HG03558 (cell line): ENCODE measurements around the gene TTC9B.

ENCODE experiments used
- ATAC-seq: cut with Tn5 transposase; IDR thresholded peaks from one replicate; pipeline ENCODE4 v1.9.1; 2021; ENCODE audit warnings: moderate number of reproducible peaks; ENCODE audit not compliant: unreplicated experiment; ENCODE audit errors: extremely low read depth

The TTC9B gene

DNA sequence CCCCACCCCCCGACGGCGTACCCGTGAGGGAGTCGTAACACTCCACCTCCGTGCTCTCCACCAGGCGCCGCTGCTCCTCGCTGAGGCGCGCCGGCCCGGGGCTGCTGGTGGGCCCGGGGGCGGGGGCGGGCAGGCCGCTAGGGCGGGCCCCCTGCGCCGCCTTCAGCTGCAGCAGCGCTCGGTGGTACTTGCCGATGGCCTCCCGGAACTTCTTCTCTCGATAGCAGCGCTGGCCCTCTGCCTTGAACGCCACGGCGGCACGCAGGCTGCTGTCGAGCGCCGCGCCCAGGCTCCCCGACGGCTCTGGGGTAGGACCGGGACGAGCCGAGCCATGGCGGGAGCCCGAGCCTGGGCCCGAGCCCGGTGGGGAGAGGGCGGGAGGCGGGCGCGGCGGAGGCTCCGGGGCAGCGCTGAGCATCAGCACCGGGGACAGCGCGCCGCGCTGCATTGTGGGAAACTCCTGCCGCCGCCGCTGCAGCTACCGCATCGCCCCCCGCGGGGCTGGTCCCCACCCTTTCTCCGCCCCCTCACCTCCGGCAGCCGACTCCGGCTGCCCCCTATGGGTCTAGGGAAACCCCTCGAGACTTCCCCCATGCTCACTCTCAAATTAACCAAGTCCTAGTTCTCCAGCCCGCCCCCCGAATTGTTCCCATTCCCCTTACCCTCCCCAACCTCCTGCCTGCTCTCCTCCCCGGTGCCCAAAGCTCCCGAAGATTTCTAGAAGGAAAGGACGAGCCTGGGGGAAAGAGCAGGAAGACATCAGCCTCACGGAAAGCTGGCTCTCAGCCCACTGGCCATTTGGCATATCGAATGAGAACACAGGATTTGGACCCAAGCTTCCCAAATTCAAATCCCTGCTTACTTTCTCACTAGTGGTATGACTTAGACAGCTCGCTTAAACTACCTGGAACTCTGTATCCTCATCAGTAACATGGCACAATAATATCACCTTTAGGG lies at the start of gene TTC9B:
TTC9B (minus strand) TSS at position 451 of the 957 bp plus-strand sequence; CDS start at position 448, 3 bp downstream.
- ATAC-seq = no peak

DNA sequence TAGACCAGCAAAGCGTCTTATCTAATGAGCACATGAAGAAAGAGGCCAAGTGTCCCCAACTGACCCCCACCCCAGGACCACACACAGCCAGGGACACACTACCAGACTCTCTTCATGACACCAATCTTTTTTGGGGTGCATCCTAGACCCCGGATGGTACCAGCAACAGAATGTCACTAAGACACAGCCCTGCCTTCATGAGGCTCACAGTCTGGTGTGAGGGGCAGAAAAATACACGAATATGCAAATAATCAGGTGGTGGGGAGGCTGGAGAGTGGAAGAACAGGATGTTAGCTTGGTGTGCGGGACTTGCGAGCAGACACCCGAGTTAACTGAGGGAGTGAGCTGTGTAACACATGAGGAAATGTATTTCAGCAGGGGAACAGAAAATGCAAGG lies 49.4 kb upstream of the TTC9B start:
- no peak for ATAC-seq

DNA sequence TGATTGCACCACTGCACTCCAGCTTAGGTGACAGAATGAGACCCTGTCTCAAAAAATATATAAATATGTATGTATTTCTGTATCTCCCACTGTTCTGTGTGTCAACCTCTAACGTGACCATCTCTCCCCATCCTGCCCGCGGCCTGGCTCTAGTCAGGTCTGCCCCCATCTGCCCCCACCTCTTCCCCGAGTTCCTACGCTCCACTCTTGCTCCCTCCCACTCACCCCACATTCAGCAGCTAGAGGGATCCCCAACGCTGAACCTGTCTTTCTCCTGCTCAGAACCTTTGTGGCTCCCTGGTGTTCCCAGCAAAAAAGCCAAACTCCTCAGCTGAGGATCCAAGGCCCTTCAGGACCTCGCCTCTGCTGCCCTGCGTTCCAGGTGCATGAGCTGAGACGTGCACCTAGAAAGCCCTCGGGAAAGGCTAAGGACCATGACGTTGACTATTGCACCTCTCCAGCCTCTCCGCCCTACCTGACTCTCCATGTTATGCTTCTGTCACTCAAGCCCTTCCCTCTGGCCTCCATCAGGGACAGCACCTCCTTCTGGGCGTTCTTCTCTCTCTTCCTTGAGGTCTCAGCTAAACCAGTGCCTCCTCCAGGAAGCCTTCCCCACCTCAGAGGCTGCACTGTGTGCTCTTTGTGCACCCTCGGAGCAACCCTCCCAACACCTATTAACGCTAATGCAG lies 48.9 kb upstream of the TTC9B start:
- no peak for ATAC-seq

DNA sequence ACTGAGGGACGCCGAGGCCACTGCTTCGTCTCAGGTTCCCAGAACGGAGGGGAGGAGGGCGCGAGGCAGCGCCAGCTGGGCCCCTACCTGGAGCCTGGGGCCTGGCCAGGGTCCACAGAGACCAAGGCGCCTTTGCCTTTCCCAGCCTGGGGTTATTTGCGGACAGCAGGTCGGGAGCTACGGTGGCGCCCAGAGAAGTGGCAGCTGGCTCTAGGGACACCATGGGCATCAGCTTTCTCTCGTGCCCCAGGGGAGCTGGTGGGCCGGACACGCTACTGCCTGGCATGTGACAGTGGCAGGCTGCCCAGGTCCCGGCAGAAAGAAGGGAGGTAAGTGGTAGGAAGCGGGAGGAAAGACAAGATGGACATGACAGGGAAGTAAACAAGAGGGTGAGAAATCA lies 47.9 kb upstream of the TTC9B start:
- no peak for ATAC-seq

DNA sequence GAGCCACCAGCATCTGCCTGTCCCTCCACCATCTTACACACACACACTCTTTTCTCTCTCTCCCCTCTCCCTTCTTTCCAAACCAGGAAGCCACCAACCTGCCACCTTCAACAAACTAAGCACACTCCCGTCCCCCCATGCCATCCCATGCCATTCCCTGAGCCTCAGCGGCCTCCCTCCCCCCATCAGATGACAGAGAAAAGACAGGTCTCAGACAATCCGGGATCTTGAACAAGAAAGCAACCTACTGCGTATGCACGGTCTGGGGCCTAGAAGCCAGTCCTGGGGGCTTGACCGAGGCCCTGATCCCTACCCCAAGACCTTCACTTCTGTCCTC lies 47.5 kb upstream of the TTC9B start:
- no peak for ATAC-seq

DNA sequence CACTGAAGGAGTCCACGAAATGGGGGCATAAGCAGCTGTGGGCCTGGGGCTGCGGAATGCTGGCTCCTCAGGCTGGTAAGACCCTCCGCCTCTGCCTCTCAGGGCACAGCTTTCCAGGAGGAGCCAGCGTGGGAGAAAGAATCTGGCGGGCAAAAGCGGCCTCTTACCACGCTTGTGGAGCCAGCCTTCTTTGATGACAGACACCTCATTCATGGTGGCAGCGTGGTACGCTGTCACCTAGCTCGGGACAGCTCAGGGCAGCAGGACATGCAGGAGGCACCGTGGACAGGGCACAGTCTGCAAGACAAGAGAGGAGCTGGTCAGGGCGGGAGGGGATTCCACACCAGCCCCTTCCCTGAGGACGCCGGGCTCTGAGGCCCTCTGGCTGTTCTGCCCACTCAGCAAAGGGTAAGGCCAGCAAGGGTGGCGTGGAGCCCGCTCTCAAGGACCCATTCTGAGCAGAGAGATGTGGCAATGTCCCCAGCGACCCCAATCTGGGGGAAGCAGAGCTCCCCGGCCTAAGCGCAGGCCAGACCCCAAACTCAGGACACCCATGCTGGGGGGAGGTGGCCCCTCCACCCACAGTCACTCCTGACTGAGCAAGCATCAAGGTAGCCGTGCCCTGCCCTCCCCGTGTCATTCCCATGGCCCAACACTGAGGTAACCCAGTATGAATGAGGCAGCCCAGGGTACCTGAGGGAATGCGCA lies 47.0 kb upstream of the TTC9B start:
- no peak for ATAC-seq

DNA sequence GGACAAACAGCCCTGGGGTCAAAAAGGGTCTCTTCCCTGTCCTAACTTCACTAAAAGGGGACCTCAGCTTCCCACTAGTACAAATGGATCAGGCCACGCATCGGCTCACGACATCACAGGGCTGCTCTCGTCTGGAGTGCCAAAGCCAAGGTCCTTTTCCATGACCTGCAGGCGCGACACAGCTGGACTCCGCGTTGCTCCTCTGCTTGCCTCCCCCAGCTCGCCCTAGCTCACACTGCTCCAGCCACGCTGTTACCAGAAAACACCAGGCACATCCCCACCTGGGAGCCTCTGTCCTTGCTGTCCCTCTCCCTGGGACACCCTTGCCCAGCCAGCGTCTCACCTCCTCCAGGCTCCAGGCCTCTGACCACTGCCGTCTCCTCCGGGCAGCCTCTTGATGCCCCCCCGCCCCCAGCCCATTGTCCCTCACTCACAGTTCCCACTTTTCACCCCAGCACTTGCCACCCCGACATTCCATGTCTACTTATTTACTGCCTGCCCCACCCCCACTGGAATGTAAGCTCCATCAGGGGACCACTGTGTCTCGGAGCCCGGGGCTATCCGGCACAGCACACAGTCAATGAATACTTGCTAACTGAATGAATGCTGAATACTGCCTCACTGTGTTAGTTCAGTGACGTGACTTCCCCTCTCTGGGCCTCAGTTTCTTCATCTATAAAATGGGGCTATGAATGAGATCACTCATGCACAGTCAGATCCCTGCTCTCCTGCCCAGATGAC lies 46.3 kb upstream of the TTC9B start:
- no peak for ATAC-seq

DNA sequence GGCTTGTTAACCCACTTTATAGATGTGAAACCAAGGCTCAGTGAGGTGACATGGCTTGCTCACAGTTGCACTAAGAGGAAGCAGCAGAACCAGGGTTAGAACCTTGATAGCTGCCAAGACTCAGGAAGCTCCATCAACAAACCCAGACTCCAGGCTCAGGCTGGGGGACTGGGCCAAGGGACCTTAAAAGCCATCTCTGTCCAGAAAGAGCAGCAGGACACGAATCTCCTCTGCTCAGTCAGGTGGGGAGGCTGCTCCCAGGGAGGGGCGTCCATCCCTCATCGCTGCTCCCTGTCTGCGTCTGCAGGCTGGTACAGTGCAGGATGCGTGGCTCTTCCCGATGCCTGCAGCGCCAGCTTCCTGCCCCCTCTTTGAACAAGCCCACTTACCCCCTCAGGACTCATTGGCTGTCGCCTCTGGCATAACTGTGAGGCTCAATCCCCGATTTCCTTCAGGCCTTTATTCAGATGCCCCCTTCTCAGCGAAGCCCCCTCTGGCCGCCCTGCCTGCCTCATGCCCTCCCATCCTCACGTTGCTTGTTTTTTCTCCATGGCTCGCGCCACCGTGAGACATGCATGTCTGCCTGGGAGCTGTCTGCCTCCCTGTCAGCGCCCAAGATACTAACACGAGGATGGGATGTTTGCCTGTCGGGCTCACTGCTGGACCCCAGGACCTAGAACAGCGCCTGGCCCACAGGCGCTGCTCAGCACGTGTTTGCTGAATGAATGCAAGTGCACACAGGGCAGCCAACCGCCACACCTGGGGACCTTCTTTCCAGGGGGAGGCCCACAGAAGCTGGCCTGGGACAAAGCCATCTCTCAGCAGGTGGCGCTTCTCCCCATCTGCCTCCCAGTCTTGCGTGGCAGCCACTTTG lies 45.5 kb upstream of the TTC9B start:
- no peak for ATAC-seq

DNA sequence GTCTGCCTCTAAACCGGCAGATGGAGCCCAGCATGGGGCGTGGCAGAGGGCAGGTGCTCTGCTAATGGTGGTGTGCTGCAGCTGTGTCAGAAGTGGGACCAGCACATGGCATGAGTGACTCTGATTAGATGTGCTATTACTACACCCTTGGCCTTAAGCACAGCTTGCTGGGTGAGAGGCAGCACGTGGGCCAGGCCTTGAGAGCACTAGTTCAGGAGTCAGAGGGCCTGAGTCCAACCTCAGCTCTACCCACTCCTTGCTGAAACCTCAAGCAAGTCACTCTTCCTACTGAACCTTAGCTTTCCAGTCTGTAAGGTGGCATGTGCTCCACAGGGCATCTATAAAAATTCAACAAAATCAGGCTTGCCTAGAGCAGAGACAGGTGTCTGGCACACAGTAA lies 44.2 kb upstream of the TTC9B start:
- ATAC-seq = no peak

DNA sequence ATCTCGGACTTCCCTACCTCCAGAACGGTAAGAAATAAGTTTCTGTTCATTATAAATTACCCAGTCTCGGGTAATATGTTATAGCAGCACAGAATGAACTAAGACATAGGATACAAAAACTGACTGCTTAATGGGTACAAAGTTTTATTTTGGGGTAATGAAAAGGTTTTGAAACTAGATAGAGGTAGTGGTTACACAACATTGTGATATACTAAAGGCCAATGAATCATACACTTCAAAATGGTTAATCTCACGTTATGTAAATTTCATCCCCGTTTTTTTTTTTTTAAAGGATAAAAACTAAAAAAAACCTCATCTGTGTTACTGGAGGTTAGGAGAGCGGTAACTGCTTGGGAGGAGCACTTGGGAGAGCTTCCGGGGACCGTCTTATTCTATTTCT lies 43.4 kb upstream of the TTC9B start:
- no peak for ATAC-seq

DNA sequence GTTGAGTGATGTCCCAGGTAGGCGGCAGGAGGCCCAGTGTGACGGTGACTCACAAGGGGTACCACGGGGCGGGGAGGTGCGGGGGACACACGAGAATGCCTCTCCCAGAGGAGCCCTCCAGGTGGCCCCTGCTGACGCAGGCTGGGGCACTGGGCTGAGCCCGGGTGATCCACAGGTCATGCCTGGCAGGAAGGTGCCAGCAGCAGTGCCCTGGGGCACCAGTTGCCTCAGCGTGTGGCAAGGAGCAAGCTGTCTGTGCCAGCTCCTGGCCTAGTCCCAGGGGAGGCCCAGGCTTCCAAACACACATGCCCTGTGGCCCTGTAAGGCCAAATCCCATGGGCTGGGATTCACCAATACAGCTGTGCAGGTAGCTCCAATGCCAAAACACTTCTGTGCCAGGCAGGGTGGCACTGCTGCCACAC lies 38.9 kb upstream of the TTC9B start:
- no peak for ATAC-seq

DNA sequence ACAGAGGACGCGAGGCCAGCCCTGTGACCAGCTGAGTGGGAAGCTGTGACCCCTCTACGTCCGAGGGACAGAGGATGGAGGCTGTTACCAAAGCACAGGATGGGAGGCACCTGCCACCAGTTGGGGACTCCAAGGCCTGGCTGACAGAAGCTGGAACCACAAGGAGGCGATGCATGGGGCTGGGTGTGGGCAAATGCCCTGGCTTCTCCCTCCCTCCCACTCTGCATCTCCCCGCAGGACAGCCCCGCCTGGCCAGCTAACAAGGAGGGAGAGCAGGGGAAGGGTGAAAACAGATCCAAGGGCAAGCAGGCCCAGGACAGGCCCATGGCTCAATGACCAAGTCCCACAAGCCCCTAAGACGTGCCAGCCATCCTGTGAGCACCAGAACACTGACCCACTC lies 38.3 kb upstream of the TTC9B start:
- ATAC-seq = no peak

DNA sequence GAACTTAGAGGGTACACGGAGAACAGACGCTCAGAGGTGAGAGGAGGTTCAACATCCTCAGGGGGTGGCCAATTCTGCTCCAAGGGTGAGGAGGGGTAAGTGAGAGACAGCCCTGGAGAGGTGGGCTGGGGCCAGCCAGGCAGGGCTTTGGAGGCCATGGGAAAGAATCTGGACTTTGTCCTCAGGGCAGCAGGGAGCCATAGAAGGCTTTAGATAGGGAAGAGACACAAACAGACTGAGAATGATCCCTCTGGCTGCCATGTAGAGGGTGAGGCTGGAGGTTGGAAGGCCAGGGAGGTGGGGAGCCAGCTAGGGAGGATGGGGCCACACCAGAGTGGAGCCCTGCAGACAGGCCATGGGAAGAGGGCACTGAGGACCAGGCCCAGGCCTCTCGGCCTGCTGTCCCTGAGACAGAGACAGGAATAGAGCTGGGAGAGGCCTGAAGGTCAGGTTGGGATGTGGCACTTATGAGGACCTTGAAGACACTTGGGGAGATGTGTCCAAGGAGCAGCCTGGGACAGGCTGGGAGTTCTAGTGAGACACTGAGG lies 37.5 kb upstream of the TTC9B start:
- ATAC-seq = no peak

DNA sequence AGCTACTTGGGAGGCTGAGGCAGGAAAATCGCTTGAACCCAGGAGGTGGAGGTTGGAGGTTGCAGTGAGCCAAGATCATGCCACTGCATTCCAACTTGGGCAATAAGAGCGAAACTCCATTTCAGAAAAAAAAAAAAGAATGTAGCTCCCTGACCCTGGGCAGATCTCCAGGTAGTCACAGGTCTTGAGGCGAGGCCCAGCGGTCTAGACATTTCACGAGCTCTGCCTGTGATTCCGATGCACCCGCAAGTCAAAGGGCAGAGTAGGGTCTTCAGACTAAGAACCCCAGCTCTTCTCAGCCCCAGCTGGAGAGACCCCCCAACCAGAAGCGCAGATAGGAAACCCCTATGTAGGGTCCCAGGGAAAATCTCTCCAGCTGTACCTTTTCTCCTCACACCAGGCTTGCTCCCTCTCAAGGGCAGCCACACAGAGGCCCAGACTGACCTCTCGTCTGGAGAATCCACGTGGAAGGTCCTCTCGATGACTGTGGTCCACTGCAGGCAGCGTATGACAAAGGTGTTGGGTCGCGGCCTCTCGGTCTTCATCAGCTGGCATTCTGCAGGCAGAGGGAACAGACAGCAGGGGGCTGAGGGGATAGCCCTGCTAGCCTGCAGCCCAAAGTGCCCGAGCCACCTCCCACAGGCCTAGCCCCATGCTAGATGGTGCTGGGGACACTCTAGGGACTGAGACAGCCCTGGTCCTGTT lies 36.7 kb upstream of the TTC9B start:
- ATAC-seq = no peak

DNA sequence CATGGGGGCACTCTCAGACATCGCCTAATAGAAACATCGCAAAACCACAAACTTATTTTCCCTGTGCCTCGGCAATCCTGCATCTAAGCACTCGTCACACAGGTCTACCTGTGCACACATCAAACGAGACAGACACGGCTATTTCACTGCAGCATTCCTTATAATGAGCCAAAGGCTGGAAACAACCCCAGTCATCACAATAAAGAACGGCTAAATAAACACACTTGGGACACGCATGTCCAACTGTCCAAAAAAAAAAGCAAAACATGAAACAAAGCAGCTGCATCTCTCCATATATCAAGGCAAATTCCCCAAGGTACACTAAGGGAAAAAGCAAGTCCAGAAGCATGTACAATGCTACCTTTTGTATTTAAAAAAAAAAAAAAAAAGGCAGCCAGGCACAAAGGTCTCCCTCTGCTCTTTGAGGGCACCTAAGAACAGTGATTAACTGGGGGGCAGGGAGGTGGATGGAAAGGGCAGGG lies 35.5 kb upstream of the TTC9B start:
- ATAC-seq = no peak

DNA sequence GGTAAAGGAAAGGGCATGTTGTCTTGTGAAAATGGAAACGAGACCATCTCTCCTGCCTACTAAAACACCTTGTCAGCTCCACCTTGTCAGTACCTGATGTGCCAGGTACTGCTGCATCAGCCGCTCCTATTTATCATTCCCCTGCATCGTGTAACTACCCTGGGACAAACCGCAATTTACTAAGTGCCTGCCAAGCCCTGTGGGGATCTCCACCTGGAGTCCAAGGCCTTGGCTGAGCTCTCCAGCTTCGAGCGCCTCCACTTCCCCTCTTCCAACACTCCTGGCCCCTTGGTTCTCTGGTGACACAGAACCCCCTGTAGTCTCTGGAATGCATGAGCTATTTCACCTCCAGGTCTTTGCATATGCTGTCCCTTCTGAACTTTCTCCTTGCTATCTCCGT lies 34.2 kb upstream of the TTC9B start:
- ATAC-seq = no peak

DNA sequence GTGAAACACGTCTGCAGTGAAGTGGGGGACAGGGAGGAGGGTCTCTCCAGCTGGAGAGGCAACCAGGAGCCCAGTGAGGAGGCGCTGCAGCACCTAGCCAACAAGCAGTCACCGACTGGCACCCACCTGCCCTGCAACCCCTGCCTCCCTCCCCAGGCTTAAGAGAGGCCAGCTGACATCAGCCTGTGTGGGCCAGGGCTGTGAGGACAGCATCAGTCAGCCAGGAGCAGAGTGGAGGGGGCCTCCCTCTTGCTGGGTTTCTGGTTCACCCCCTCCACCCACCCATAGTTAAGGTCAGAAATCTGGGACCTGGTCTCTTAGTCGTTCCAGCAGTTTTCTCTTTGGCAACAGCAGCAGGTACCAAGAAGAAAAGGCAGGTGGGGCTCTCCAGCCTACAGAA lies 33.8 kb upstream of the TTC9B start:
- ATAC-seq = no peak

DNA sequence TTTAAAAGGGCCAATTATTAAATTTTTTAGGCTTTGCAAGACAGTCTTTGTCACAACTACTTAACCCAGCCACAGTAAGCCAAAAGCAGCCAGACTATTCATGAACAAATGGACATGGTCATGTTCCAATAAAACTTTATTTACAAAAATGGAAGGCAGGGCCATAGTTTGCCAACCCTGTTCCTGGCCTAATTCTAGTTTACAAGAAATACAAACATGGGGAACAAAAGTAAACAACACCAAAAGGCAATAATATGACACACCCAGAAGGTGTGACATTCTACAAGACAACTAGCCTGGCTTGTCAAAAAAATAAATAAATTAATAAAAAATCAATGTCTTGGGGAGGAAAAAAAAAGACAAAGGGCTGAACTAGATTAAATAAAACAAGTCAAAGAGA lies 33.1 kb upstream of the TTC9B start:
- ATAC-seq = no peak
